Lower leg skin (tissue), 4 donors: Measurements from ENCODE around the gene SOX1. TPM values are rescaled to one million over a fixed set of nuclear protein-coding genes. Genes with fewer than 3 reads are reported as not detected.
A peak's percentile ranks its signal among the peaks of the same experiment; 100 is the strongest.

Experiments
- DNase-seq, 2 donors: peaks; one replicate each; pipeline ENCODE4 v3.0.0-alpha.2; 2019; ENCODE audit warnings: low spot score in 2 of 2
- H3K4me3 ChIP-seq: fragments of 200-600 bp; sonication (generic); 2 replicates; pipeline ENCODE4 v1.5.1; 2017; ENCODE audit warnings: mild to moderate bottlenecking, low read depth; ENCODE audit not compliant: poor library complexity, severe bottlenecking
- POLR2A ChIP-seq, 2 donors: fragments of 450-650 bp; IDR thresholded peaks; one replicate each; pipeline ENCODE4 v1.6.1; 2016 to 2017; ENCODE audit warnings: antibody characterized with exemption in 2 of 2, mild to moderate bottlenecking in 1 of 2, moderate library complexity in 1 of 2
- WGBS, 2 donors: methylation state at CpG; one replicate each; pipeline ENCODE4 v1.1.5; 2018; 5-methylcytosine and 5-hydroxymethylcytosine counted together
- intact Hi-C: fragments of 100-400 bp; cut with DNase I; formaldehyde crosslinking; loops from one replicate; pipeline ENCODE4 v1.15.0; 2023; ENCODE audit warnings: low total_unique reads
- total RNA-seq, 4 donors: library from RNA; depleted of rRNA; stranded (reverse); fragments of >200 nt; gene quantifications; one replicate each; pipeline ENCODE4 v1.1.0, GENCODE V29; 2016
- TF ChIP-seq, protein P1 (sequence below), 3 donors: fragments of 450-650 bp; IDR thresholded peaks; one replicate each; pipeline ENCODE4 v1.5.1; 2016; ENCODE audit warnings: antibody characterized with exemption in 3 of 3, mild to moderate bottlenecking in 3 of 3, moderate library complexity in 2 of 3

The SOX1 gene
- total RNA-seq, 4 donors from 2014 or later: 0.10 to 0.29 (median 0.13) TPM; not detected in 1

DNA sequence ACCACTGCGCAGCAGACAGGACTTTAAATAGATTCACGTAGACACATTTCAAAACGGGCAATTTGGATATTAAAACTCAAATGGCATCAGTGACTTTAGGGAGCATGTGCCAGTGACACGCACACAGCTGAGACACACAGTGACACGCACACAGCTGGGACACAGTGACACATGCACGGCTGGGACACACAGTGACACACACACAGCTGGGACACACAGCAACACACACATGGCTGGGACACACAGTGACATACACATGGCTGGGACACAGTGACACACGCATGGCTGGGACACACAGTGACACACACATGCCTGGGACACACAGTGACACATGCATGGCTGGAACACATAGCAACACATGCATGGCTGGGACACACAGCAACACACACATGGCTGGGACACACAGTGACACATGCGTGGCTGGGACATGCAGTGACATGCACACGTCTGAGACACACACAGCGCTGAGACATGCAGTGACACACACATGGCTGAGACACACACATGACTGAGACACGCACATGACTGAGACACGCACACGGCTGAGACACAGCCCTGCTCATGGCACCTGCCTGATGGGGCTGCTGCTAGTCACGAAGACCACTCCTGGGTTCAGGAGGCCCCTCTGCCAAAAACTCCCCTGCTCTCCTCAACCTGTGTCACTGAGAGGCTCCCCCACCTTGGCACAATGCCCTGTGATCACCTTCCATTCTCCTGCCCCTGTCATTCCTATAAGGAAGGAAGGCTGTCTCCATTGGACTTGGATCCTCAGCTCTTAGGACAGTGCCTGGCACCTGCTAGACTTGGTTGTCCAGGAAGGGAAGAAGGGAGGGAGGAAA, 52.5 kb downstream of the SOX1 start:
- DNase-seq: peak in 1 of 2 donors; percentile 61
- TF ChIP-seq, protein P1, sequence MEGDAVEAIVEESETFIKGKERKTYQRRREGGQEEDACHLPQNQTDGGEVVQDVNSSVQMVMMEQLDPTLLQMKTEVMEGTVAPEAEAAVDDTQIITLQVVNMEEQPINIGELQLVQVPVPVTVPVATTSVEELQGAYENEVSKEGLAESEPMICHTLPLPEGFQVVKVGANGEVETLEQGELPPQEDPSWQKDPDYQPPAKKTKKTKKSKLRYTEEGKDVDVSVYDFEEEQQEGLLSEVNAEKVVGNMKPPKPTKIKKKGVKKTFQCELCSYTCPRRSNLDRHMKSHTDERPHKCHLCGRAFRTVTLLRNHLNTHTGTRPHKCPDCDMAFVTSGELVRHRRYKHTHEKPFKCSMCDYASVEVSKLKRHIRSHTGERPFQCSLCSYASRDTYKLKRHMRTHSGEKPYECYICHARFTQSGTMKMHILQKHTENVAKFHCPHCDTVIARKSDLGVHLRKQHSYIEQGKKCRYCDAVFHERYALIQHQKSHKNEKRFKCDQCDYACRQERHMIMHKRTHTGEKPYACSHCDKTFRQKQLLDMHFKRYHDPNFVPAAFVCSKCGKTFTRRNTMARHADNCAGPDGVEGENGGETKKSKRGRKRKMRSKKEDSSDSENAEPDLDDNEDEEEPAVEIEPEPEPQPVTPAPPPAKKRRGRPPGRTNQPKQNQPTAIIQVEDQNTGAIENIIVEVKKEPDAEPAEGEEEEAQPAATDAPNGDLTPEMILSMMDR (IDR thresholded peaks at IDR 0.05): no peak
- WGBS, 2 donors: 70 to 72% methylated on average over 11 to 14 of the region's 14 CpGs
- intact Hi-C loops: no loop called here
- H3K4me3 ChIP-seq: no peak overlapping the region

DNA sequence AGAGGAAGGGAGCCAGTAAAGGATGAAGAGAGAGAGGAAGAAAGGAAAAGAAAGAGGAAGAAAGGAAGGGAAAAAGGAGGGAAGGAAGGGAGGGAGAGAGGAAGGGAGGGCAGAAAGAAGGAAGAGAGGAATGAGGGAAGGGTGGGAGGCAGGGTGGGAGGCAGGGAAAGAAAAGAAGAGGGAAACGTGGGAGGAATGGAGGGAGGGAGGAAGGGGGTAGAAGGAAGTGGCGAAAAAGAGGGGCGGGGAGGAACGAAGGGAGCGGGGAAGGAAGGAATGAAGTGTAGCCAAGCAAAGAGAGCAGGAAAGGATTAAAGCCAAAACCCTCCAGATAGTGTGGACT, 53.1 kb downstream of the SOX1 start:
- intact Hi-C loops: no loop called here
- no peak overlapping the region for H3K4me3 ChIP-seq
- TF ChIP-seq, protein P1 (IDR thresholded peaks at IDR 0.05): no peak
- TF ChIP-seq POLR2A (IDR thresholded peaks at IDR 0.05): no peak
- 31 to 49% methylated on average over 5 of the region's 5 CpGs for WGBS, 2 donors
- DNase-seq: no peak
